Trophoblast cell (in vitro differentiated cells and primary cell): ENCODE results near the gene SMG6.
"Not testable (repeated sequence)": the region's sequence is repeated elsewhere in the genome, so short reads cannot be mapped to it uniquely, and the experiment has no call there.

ENCODE experiments used
- DNase-seq, 2 donors: peaks; one replicate each; pipeline ENCODE4 v3.0.0-alpha.2; 2016
- H2AFZ ChIP-seq: 2 replicates; pipeline ENCODE4 v1.6.1; 2013; ENCODE audit warnings: low read length, moderate library complexity, mild to moderate bottlenecking; ENCODE audit not compliant: insufficient read depth, poor library complexity
- H2AK5ac ChIP-seq: 2 replicates; pipeline ENCODE4 v1.6.1; 2013; ENCODE audit warnings: mild to moderate bottlenecking, low read length
- H2BK120ac ChIP-seq: 2 replicates; pipeline ENCODE4 v1.6.1; 2013; ENCODE audit warnings: low read length, mild to moderate bottlenecking, moderate library complexity; ENCODE audit not compliant: insufficient read depth, poor library complexity
- H2BK12ac ChIP-seq: 2 replicates; pipeline ENCODE4 v1.6.1; 2013; ENCODE audit warnings: mild to moderate bottlenecking, low read length, moderate library complexity
- H2BK5ac ChIP-seq: 2 replicates; pipeline ENCODE4 v1.6.1; 2013; ENCODE audit warnings: low read length, low read depth, moderate library complexity, mild to moderate bottlenecking; ENCODE audit not compliant: poor library complexity
- H3K14ac ChIP-seq: 2 replicates; pipeline ENCODE4 v1.6.1; 2013; ENCODE audit warnings: mild to moderate bottlenecking, low read length
- H3K18ac ChIP-seq: 2 replicates; pipeline ENCODE4 v1.6.1; 2013; ENCODE audit warnings: mild to moderate bottlenecking, low read length
- H3K23ac ChIP-seq: 2 replicates; pipeline ENCODE4 v1.6.1; 2013; ENCODE audit warnings: low read length
- H3K27ac ChIP-seq: 2 replicates; pipeline ENCODE4 v1.5.1; 2013; ENCODE audit warnings: low read depth, mild to moderate bottlenecking, inconsistent platforms, low read length, moderate library complexity
- H3K27me3 ChIP-seq: 2 replicates; pipeline ENCODE4 v1.6.1; 2013; ENCODE audit warnings: inconsistent platforms, mild to moderate bottlenecking, low read length, moderate library complexity; ENCODE audit not compliant: insufficient read depth
- H3K36me3 ChIP-seq, 2 experiments: 1 replicate in 1 of 2; 2 replicates in 1 of 2; pipeline ENCODE4 v1.6.1; 2013; ENCODE audit warnings: low read length in 2 of 2, mild to moderate bottlenecking in 2 of 2, moderate library complexity in 1 of 2; ENCODE audit not compliant: insufficient read depth in 2 of 2, control insufficient read depth in 1 of 2
- H3K4ac ChIP-seq: 2 replicates; pipeline ENCODE4 v1.6.1; 2013; ENCODE audit warnings: low read depth, mild to moderate bottlenecking, low read length, moderate library complexity
- H3K4me1 ChIP-seq, 2 experiments: 1 replicate in 1 of 2; 2 replicates in 1 of 2; pipeline ENCODE4 v1.6.1; 2013; ENCODE audit warnings: low read length in 2 of 2, mild to moderate bottlenecking in 2 of 2, moderate library complexity in 1 of 2; ENCODE audit not compliant: insufficient read depth in 2 of 2, control insufficient read depth in 1 of 2
- H3K4me2 ChIP-seq: 2 replicates; pipeline ENCODE4 v1.6.1; 2013; ENCODE audit warnings: inconsistent platforms, mild to moderate bottlenecking, low read length, moderate library complexity
- H3K4me3 ChIP-seq: 2 replicates; pipeline ENCODE4 v1.5.1; 2013; ENCODE audit warnings: mild to moderate bottlenecking, low read depth, low read length, inconsistent platforms
- H3K79me1 ChIP-seq: one replicate; pipeline ENCODE4 v1.6.1; 2013; ENCODE audit warnings: low read length
- H3K79me2 ChIP-seq: 2 replicates; pipeline ENCODE4 v1.6.1; 2013; ENCODE audit warnings: low read length, mild to moderate bottlenecking; ENCODE audit not compliant: control insufficient read depth, insufficient read depth, poor library complexity
- H3K9ac ChIP-seq: 2 replicates; pipeline ENCODE4 v1.6.1; 2013; ENCODE audit warnings: mild to moderate bottlenecking, low read length
- H3K9me3 ChIP-seq: 2 replicates; pipeline ENCODE4 v1.6.1; 2013; ENCODE audit warnings: low read depth, mild to moderate bottlenecking, control low read depth, inconsistent platforms, low read length; ENCODE audit not compliant: insufficient read depth
- H4K12ac ChIP-seq: 2 replicates; pipeline ENCODE4 v1.6.1; 2013; ENCODE audit warnings: low read depth, mild to moderate bottlenecking, low read length, moderate library complexity
- H4K8ac ChIP-seq: 2 replicates; pipeline ENCODE4 v1.6.1; 2013; ENCODE audit warnings: low read depth, mild to moderate bottlenecking, low read length, moderate library complexity
- H4K91ac ChIP-seq: one replicate; pipeline ENCODE4 v1.6.1; 2013; ENCODE audit warnings: low read depth, mild to moderate bottlenecking, low read length, moderate library complexity
- WGBS: extraction: QIAGEN DNeasy Blood & Tissue Kit; methylation state at CpG from one replicate; pipeline ENCODE4 v1.1.7; 2013; ENCODE audit warnings: missing lambda C conversion rate; ENCODE audit not compliant: insufficient read length, insufficient coverage; ENCODE audit errors: extremely low coverage; 5-methylcytosine and 5-hydroxymethylcytosine counted together

SMG6 gene

DNA sequence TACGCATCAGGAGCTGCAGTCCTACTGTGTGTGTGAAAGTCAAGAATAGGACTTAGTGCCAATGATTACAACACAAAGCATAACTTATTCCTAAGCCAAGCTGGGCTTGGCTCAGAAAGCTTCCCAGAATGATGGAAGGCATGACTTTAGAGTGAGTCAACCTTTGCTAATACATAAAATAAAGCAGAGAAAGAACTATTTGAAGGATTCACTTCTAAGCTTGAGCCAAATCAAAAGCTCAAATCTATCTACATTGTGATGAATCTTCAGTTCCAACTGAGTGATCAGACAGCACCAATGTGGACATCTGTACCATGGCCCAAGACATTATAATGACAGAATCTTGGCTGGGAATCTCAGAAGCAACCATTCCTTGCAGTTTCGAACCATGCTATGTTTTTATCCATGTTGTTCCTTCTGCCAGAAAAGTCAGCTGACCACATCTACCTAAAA, 41.4 kb downstream of the SMG6 start:
- no peak overlapping the region for H2BK5ac ChIP-seq
- H2BK120ac ChIP-seq: no peak overlapping the region
- no CpG with 5 or more reads among the region's 2 CpGs for WGBS
- no peak overlapping the region for H3K4me3 ChIP-seq
- H3K14ac ChIP-seq: no peak overlapping the region
- H3K23ac ChIP-seq: no peak overlapping the region
- no peak overlapping the region for H4K91ac ChIP-seq
- no peak overlapping the region for H2AFZ ChIP-seq
- no peak overlapping the region for H4K8ac ChIP-seq
- no peak overlapping the region for H4K12ac ChIP-seq
- H3K27me3 ChIP-seq: no peaks in the 10 kb centered on the region
- H2BK12ac ChIP-seq: no peak overlapping the region
- no peaks in the 10 kb centered on the region for H3K79me2 ChIP-seq
- H3K9me3 ChIP-seq: no peaks in the 10 kb centered on the region
- H3K36me3 ChIP-seq: peaks cover 2 to 4% of the 10 kb centered on the region in 2 experiments
- H3K79me1 ChIP-seq: no peaks in the 10 kb centered on the region
- H3K27ac ChIP-seq: no peak overlapping the region
- peaks cover 0 to 5% of the 10 kb centered on the region in 2 experiments for H3K4me1 ChIP-seq
- no peak overlapping the region for H2AK5ac ChIP-seq
- no peak overlapping the region for H3K4ac ChIP-seq
- H3K4me2 ChIP-seq: no peak overlapping the region
- H3K9ac ChIP-seq: no peak overlapping the region
- peak in 1 of 2 donors; percentile 55 for DNase-seq
- no peak overlapping the region for H3K18ac ChIP-seq

DNA sequence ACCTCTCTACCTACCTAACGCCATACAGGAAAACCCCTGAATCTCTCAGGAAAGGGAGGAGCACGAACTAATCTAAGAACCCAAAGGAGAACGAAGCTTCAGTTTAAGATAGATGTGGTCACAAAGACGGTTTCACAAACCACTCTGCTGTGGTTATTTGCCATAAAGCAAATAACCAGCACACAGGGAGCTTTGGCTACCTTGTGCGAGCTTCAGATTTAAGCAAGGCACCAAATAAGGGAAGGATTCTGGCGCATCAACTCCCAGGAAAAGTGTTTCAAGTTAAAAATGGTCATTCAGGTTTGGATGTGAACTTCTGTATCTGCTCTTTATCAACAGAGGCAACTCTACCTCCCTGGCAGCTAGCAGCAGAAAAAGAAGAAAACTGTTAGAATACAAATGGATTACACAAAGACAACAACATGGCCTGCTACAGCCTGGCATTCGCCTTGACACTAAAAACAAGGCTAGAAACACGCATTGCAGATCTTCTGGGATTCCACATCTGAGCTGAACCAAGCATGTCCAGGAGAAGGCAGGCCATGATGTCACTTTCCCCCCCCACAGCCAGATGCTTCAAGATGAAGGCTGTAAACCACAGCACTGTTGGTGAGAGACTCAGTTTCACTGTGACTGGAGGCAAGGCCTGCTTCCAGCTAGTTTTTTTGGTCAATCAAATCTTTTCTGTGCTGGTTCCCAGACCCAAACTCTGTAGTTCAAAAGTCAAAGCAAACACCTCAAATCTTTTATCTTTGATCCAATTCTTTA, 43.6 kb downstream of the SMG6 start:
- Histone ChIP-seq H2BK120ac (no peak overlapping the region), H2BK12ac (no peak overlapping the region), H3K79me2 (no peaks in the 10 kb centered on the region), H4K12ac (no peak overlapping the region), H3K4me3 (no peak overlapping the region), H3K18ac (no peak overlapping the region), H3K27ac (no peak overlapping the region), H2AK5ac (no peak overlapping the region), H3K9me3 (no peaks in the 10 kb centered on the region), H3K14ac (no peak overlapping the region), H3K79me1 (no peaks in the 10 kb centered on the region), H4K91ac (no peak overlapping the region), H2BK5ac (no peak overlapping the region), H3K36me3 (peaks cover 0 to 8% of the 10 kb centered on the region in 2 experiments), H3K4me2 (peak overlapping the region; percentile 19), H3K4me1 (peaks cover 0 to 5% of the 10 kb centered on the region in 2 experiments), H4K8ac (no peak overlapping the region), H3K27me3 (no peaks in the 10 kb centered on the region), H3K23ac (no peak overlapping the region), H3K9ac (peak overlapping the region; percentile 47), H3K4ac (no peak overlapping the region), H2AFZ (no peak overlapping the region)
- WGBS: no CpG with 5 or more reads among the region's 8 CpGs
- no peak for DNase-seq

DNA sequence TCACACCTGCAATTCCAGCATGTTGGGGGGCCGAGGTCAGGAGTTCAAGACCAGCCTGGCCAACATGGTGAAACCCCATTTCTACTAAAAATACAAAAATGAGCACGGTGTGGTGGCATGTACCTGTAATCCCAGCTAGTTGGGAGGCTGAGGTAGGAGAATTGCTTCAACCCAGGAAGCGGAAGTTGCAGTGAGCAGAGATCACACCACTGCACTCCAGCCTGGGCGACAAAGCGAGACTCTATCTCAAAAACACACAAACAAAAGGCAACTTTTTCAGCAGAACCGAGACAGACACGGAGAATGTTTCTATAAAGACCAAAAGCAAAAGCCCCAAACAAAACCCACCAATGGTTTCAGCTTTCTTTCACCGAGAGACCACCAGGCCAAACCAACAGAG, 44.8 kb downstream of the SMG6 start:
- not testable (repeated sequence) for H3K23ac ChIP-seq, H2BK12ac ChIP-seq, H4K91ac ChIP-seq, H4K8ac ChIP-seq, H3K9me3 ChIP-seq, H3K27me3 ChIP-seq, H2AK5ac ChIP-seq, H3K27ac ChIP-seq, H3K36me3 ChIP-seq, DNase-seq, H2BK120ac ChIP-seq, H3K18ac ChIP-seq, H4K12ac ChIP-seq, H2AFZ ChIP-seq, H3K79me2 ChIP-seq, H3K4ac ChIP-seq, H3K4me3 ChIP-seq, H3K14ac ChIP-seq, H2BK5ac ChIP-seq, H3K79me1 ChIP-seq, H3K9ac ChIP-seq, H3K4me1 ChIP-seq, H3K4me2 ChIP-seq
- no CpG with 5 or more reads among the region's 8 CpGs for WGBS

DNA sequence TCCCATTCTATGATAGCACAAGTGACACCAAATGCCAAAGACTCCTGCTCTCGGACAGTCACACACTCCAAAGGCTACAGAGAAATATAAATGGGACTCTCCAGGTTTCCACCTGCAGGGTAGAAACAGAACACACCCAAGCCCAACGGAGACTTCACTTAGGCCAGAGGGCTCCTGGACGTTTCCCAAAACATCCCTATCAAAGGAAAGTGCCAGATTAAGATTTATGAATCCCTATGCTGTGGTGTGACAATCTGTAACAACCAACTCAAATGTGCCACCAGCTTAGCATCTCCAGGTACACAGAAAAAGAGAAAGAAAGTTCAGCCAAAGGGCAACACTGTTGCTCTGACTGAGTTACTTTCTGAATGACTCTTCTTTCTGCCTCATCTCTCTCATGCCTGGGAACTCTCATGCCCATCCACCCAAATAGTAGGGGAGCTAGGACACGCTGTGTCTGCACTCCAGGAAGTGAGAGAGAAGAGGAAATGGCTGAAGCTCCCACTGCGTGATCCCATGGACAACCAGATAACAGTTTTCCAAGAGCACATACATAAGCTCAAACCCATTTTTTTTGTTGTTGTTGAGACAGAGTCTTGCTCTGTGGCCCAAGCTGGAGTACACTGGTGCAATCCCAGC, 49.7 kb downstream of the SMG6 start:
- Histone ChIP-seq H3K36me3 (peaks cover 7 to 9% of the 10 kb centered on the region in 2 experiments), H4K12ac (no peak overlapping the region), H2BK12ac (no peak overlapping the region), H3K27ac (no peak overlapping the region), H2BK120ac (no peak overlapping the region), H3K4me3 (no peak overlapping the region), H3K79me2 (no peaks in the 10 kb centered on the region), H2BK5ac (no peak overlapping the region), H3K4me1 (no peaks in the 10 kb centered on the region), H3K18ac (no peak overlapping the region), H2AFZ (no peak overlapping the region), H4K91ac (no peak overlapping the region), H3K27me3 (no peaks in the 10 kb centered on the region), H3K9ac (no peak overlapping the region), H3K4ac (no peak overlapping the region), H2AK5ac (no peak overlapping the region), H4K8ac (no peak overlapping the region), H3K14ac (no peak overlapping the region), H3K9me3 (no peaks in the 10 kb centered on the region), H3K23ac (no peak overlapping the region), H3K79me1 (no peaks in the 10 kb centered on the region), H3K4me2 (no peak overlapping the region)
- no CpG with 5 or more reads among the region's 5 CpGs for WGBS
- DNase-seq: no peak
